ENCODE measurements around the gene SRPK1. TPM values are rescaled to one million over a fixed set of nuclear protein-coding genes. Genes with fewer than 3 reads are reported as not detected.
A peak's percentile ranks its signal among the peaks of the same experiment; 100 is the strongest.

SRPK1 gene
- total and polyA plus RNA-seq, 8 donors: 8.8 to 34.9 (median 27.1) TPM

- DNase-seq: peak in 2 of 6 donors; percentile 50 to 53
- Histone ChIP-seq H3K36me3 (no peaks in the 10 kb centered on the region), H3K27me3 (no peaks in the 10 kb centered on the region), H3K4me3 (peak overlapping the region in 1 of 4 donors; percentile 26), H3K9me3 (no peaks in the 10 kb centered on the region), H3K4me1 (peaks cover 0 to 5% (median 0%) of the 10 kb centered on the region in 3 donors), H3K27ac (peak overlapping the region; percentile 6 to 66 (median 32))
- intact Hi-C loops (cut with DNase I): no loop called here
- peak in 3 of 4 donors; percentile 4 to 15 (median 10) for ATAC-seq
- TF ChIP-seq, protein P1, sequence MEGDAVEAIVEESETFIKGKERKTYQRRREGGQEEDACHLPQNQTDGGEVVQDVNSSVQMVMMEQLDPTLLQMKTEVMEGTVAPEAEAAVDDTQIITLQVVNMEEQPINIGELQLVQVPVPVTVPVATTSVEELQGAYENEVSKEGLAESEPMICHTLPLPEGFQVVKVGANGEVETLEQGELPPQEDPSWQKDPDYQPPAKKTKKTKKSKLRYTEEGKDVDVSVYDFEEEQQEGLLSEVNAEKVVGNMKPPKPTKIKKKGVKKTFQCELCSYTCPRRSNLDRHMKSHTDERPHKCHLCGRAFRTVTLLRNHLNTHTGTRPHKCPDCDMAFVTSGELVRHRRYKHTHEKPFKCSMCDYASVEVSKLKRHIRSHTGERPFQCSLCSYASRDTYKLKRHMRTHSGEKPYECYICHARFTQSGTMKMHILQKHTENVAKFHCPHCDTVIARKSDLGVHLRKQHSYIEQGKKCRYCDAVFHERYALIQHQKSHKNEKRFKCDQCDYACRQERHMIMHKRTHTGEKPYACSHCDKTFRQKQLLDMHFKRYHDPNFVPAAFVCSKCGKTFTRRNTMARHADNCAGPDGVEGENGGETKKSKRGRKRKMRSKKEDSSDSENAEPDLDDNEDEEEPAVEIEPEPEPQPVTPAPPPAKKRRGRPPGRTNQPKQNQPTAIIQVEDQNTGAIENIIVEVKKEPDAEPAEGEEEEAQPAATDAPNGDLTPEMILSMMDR (IDR thresholded peaks at IDR 0.05): no peak
- FAIRE-seq: no peak
- 35 to 37% methylated on average over 4 of the region's 4 CpGs for WGBS, 2 donors
Observed at GRCh38 chr6:35788423-35788982, 132.4 kb downstream of the SRPK1 start.

DNA sequence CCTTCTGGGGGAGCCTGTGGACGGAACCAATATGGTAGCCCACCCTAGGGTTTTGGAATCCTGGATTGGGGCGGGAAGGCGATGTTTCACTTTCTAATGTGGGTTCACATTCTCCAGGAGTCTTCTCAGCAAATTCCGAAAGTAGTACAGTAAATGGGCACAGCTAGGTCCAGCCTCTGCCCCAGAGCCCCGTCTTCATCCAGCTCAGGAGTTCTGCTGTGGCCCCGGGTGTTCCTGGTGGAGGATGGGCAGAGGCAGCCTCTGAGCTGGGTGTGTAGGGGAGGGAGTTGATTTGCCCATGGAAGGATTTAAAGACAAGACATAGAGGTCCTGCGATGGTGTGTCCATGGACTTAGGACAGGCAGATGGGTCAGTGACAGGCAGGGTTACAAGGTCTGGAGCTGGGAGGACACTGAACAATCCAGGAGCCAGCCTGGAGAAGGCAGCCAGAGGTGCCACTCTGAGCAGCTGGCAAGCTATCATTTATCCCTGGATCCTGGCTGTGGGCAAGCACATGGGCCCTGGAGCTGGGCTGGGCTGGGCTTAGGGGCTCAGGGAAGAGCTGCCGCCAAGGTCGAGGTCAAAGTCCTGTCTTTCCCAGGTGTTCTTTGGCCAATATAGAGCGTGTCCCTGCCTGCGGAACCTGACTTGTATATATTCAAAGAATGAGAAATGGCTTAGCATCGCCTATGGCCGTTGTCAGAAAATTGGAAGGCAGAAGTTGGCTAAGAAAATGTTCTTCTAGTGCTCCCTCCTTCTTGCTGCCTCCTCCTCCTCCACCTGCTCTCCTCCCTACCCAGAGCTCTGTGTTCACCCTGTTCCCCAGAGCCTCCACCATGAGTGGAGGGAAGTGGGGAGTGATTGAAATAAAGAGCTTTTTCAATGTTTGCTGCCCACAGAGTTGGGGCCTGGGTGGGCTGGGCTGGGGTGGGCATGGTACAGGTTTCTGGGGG lies 133.4 kb downstream of the SRPK1 start:
- Histone ChIP-seq H3K36me3 (no peaks in the 10 kb centered on the region), H3K4me3 (peak overlapping the region in 3 of 4 donors; percentile 11 to 30 (median 26)), H3K9me3 (no peaks in the 10 kb centered on the region), H3K27ac (peak overlapping the region; percentile 20 to 66 (median 46)), H3K4me1 (peaks cover 0 to 5% (median 0%) of the 10 kb centered on the region in 3 donors), H3K27me3 (no peaks in the 10 kb centered on the region)
- peak; percentile 2 to 54 (median 24) for ATAC-seq
- WGBS, 2 donors: 46 to 50% methylated on average over 13 of the region's 13 CpGs
- TF ChIP-seq, protein P1 (IDR thresholded peaks at IDR 0.05): no peak
- intact Hi-C loops (cut with DNase I): loop anchor here in 1 of 3 donors (1.0 kb wide), 1 partner anchor 11 kb away; no protein-coding TSS in a partner anchor
- FAIRE-seq: no peak
- peak in 5 of 6 donors; percentile 35 to 90 (median 63) for DNase-seq

GRCh38 chr6:35786810-35787209 lies 134.1 kb downstream of the SRPK1 start:
- WGBS, 2 donors: 49 to 55% methylated on average over 25 of the region's 25 CpGs
- Histone ChIP-seq H3K9me3 (no peaks in the 10 kb centered on the region), H3K36me3 (no peaks in the 10 kb centered on the region), H3K4me1 (peaks cover 0 to 5% (median 0%) of the 10 kb centered on the region in 3 donors), H3K4me3 (peak overlapping the region in 3 of 4 donors; percentile 11 to 30 (median 26)), H3K27ac (peak overlapping the region; percentile 20 to 66 (median 46)), H3K27me3 (no peaks in the 10 kb centered on the region)
- intact Hi-C loops (cut with DNase I): loop anchor here in 1 of 3 donors (1.0 kb wide), 1 partner anchor 11 kb away; no protein-coding TSS in a partner anchor
- ATAC-seq (peak in 3 of 4 donors; percentile 6 to 24 (median 15)), FAIRE-seq (no peak), DNase-seq (peak in 5 of 6 donors; percentile 29 to 90 (median 64))
- TF ChIP-seq, protein P1 (IDR thresholded peaks at IDR 0.05): no peak

DNA sequence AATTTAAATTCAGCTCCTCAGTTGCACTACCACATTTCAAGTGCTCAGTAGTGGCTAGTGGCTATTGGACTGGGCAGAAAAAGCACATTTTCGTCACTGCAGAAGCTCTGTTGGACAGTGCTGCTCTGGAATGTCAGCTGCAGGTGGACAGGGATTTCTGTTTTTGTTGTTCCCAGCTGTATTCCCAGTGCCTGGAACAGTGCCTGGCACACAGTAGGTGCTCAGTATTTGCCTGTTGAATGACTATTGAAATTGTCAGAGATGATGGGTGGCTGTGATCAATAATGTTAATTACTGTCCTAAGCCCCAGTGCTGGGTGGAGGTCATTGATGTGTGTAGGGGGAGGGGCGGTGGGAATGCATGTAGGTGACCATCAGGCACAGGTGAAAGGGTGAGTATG lies 134.6 kb downstream of the SRPK1 start:
- no peaks in the 10 kb centered on the region for H3K27me3 ChIP-seq
- WGBS, 2 donors: 64 to 78% methylated on average over 2 of the region's 2 CpGs
- FAIRE-seq (no peak), ATAC-seq (no peak), DNase-seq (no peak)
- H3K4me3 ChIP-seq: no peak overlapping the region
- intact Hi-C loops (cut with DNase I): no loop called here
- no peak overlapping the region for H3K27ac ChIP-seq
- TF ChIP-seq, protein P1 (IDR thresholded peaks at IDR 0.05): no peak
- no peaks in the 10 kb centered on the region for H3K9me3 ChIP-seq
- H3K4me1 ChIP-seq: peaks cover 0 to 5% (median 0%) of the 10 kb centered on the region in 3 donors
- no peaks in the 10 kb centered on the region for H3K36me3 ChIP-seq
